GM18517 (cell line): ENCODE measurements around the gene HNRNPA3.

Experiments used
- ATAC-seq: cut with Tn5 transposase; IDR thresholded peaks from one replicate; pipeline ENCODE4 v1.9.1; 2021; ENCODE audit warnings: mild to moderate bottlenecking, moderate library complexity; ENCODE audit not compliant: unreplicated experiment

Gene HNRNPA3

DNA sequence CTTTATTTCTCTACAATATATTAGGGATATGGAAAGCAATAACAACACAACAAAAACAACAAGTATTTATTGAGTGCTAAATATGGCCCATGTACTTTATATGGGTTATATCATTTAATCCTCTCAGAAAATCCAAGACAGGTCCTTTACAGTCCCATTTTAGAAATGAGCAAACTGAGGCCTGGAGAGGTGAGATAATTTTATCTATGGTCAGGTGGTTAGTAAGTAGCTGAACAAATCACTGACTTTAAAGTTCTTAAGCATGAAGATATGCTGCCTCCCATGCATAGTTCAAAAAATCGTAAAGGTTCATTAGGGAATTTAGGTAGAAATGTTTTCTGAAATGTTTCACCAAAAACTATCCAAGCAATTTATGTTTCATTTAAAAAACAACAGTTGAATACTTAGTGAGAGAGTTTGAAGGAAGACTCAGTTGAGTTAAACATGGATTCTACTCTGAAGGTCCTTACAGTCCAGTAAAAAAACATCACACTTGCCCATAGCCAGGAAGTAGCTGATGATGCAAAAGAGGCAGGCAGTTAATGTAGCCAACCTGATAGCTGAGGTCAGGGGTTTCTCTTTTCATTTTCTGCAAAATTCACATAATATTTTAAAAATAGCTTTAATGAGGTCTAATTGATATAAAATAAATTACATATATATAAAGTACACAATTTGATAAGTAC is 59.5 kb downstream of the HNRNPA3 start:
- ATAC-seq = peak; percentile 40

GRCh38 chr2:177272765-177273164 is 60.2 kb downstream of the HNRNPA3 start:
- no peak for ATAC-seq

- no peak for ATAC-seq
Measured at GRCh38 chr2:177273408-177273807, 60.8 kb downstream of the HNRNPA3 start.
